ENCODE measurements around the gene NR1I2. TPM values are rescaled to one million over a fixed set of nuclear protein-coding genes. Genes with fewer than 3 reads are reported as not detected.
A peak's percentile ranks its signal among the peaks of the same experiment; 100 is the strongest.

The NR1I2 gene
- total and polyA plus RNA-seq, 9 of the 15 experiments (the other 6 are each of a cell fraction or from before 2014, with no cell fraction given): not detected

GRCh38 chr3:119783255-119783654 is 1.4 kb downstream of the NR1I2 start (continued):
- TF ChIP-seq FOXP1 (CRISPR knock-in tag; IDR thresholded peaks at IDR 0.05) (no peak), CBFA2T3 (IDR thresholded peaks at IDR 0.05) (peak; percentile 38), TCF3 (CRISPR knock-in tag; IDR thresholded peaks at IDR 0.05) (0 out of 2 replicates have a peak, but pooled peaks have one; percentile 7), C11orf30 (IDR thresholded peaks at IDR 0.05; ENCODE audit: low read depth) (peak; percentile 90), CEBPB (tag; IDR thresholded peaks at IDR 0.05) (peak; percentile 90), MAFK (IDR thresholded peaks at IDR 0.05; ENCODE audit: low read length) (peak; percentile 80), ZBTB17 (CRISPR knock-in tag; IDR thresholded peaks at IDR 0.05) (no peak), DIDO1 (tag; IDR thresholded peaks at IDR 0.05; ENCODE audit: low read depth) (no peak)

- H2AFZ ChIP-seq (ENCODE audit: low read depth, low read length): peak overlapping the region; percentile 60; the same call in 1 of the 2 replicates
- ATAC-seq (no peak), FAIRE-seq (no peak), DNase-seq (ENCODE audit: extremely low read depth in 1 of 4, low spot score in 3 of 4) (no peak)
- H3K27me3 ChIP-seq (ENCODE audit: control insufficient read depth in 2 of 2, insufficient read depth in 2 of 2, low read length in 2 of 2): no peaks in the 10 kb centered on the region
- no peak overlapping the region for H3K9ac ChIP-seq (ENCODE audit: insufficient read depth in 1 of 2, low read depth in 2 of 2, low read length in 2 of 2)
- no peaks in the 10 kb centered on the region for H3K9me1 ChIP-seq (ENCODE audit: control insufficient read depth, insufficient read depth, low read length)
- peaks cover 0 to 11% of the 10 kb centered on the region in 2 experiments; a peak in 3 of 5 replicates for H3K4me1 ChIP-seq (replicated peaks in 1 of 2; ENCODE audit: control insufficient read depth in 2 of 2, insufficient read depth in 2 of 2, low read length in 2 of 2)
- no peaks in the 10 kb centered on the region for H3K36me3 ChIP-seq (ENCODE audit: control insufficient read depth, insufficient read depth, low read length)
- no peaks in the 10 kb centered on the region for H3K9me3 ChIP-seq (replicated peaks; ENCODE audit: control insufficient read depth, insufficient read depth, low read depth, low read length)
- no peaks in the 10 kb centered on the region for H4K20me1 ChIP-seq (replicated peaks; ENCODE audit: control insufficient read depth, insufficient read depth, low read length)
- intact Hi-C loops (cut with micrococcal nuclease): no loop called here
- TF ChIP-seq IFI16 (CRISPR knock-in tag; IDR thresholded peaks at IDR 0.05) (no peak), ZNF707 (CRISPR knock-in tag; conservative IDR thresholded peaks at IDR 0.05) (no peak), SAFB2 (IDR thresholded peaks at IDR 0.05; ENCODE audit: borderline replicate concordance, low read depth, low read length, severe bottlenecking) (no peak), MED1 (CRISPR knock-in tag; IDR thresholded peaks at IDR 0.05; ENCODE audit: borderline replicate concordance) (no peak)
- BruUV-seq (replicated peaks): no TSS peak
- no peak overlapping the region for H3K27ac ChIP-seq (ENCODE audit: extremely low read depth, low read depth, low read length)
- no peaks in the 10 kb centered on the region for H3K79me2 ChIP-seq (ENCODE audit: control insufficient read depth, insufficient read depth, low read length)
- in situ Hi-C loops (cut with MboI): no loop called here
- ChIA-PET CTCF (ENCODE audit: low intra/inter-chr PET ratio) (no interaction called here), POLR2A (no interaction called here)
- H3K4me3 ChIP-seq: no peak overlapping the region
- WGBS (ENCODE audit: insufficient coverage, low coverage, missing lambda C conversion rate): 58% methylated on average over 7 of the region's 7 CpGs
- H3K4me2 ChIP-seq (ENCODE audit: insufficient read depth, low read length): no peak overlapping the region
Observed at GRCh38 chr3:119783883-119784282, 2.0 kb downstream of the NR1I2 start.

All from K562 (cell line).